GM10266 (cell line): ENCODE data around the gene SIPA1L2.

Source experiments
- DNase-seq: peaks from one replicate; pipeline ENCODE4 v3.0.0; 2012; ENCODE audit errors: extremely low spot score
- CTCF ChIP-seq: IDR thresholded peaks from 2 replicates; pipeline ENCODE4 v1.5.1; 2012; ENCODE audit warnings: mild to moderate bottlenecking, low read depth; ENCODE audit not compliant: control insufficient read depth, insufficient read depth; ENCODE audit errors: missing control alignments

The SIPA1L2 gene

GRCh38 chr1:232625319-232625868 lies 4.5 kb downstream of the SIPA1L2 start:
- no peak for TF ChIP-seq CTCF
- no peak for DNase-seq

GRCh38 chr1:232624546-232625281 lies 5.2 kb downstream of the SIPA1L2 start:
- TF ChIP-seq CTCF, result no peak
- no peak for DNase-seq

GRCh38 chr1:232622981-232623380 lies 7.0 kb downstream of the SIPA1L2 start:
- DNase-seq, result no peak
- TF ChIP-seq CTCF, result no peak

GRCh38 chr1:232622378-232622777 lies 7.6 kb downstream of the SIPA1L2 start:
- TF ChIP-seq CTCF, result no peak
- DNase-seq, result no peak

- no peak for DNase-seq
- no peak for TF ChIP-seq CTCF
Observed at GRCh38 chr1:232621050-232621449, 8.9 kb downstream of the SIPA1L2 start.

- no peak for TF ChIP-seq CTCF
- no peak for DNase-seq
Observed at GRCh38 chr1:232620356-232620969, 9.5 kb downstream of the SIPA1L2 start.

GRCh38 chr1:232617237-232617636 lies 12.7 kb downstream of the SIPA1L2 start:
- TF ChIP-seq CTCF, result no peak

More at GRCh38 chr1:232617237-232617636, 12.7 kb downstream of the SIPA1L2 start:
- no peak for DNase-seq
